ENCODE measurements around the gene INSC. TPM values are rescaled to one million over a fixed set of nuclear protein-coding genes. Genes with fewer than 3 reads are reported as not detected.

INSC gene
- total RNA-seq (2022; extraction: Qiagen RNA extraction; ENCODE audit: low read depth) = not detected in 5 replicates

DNA sequence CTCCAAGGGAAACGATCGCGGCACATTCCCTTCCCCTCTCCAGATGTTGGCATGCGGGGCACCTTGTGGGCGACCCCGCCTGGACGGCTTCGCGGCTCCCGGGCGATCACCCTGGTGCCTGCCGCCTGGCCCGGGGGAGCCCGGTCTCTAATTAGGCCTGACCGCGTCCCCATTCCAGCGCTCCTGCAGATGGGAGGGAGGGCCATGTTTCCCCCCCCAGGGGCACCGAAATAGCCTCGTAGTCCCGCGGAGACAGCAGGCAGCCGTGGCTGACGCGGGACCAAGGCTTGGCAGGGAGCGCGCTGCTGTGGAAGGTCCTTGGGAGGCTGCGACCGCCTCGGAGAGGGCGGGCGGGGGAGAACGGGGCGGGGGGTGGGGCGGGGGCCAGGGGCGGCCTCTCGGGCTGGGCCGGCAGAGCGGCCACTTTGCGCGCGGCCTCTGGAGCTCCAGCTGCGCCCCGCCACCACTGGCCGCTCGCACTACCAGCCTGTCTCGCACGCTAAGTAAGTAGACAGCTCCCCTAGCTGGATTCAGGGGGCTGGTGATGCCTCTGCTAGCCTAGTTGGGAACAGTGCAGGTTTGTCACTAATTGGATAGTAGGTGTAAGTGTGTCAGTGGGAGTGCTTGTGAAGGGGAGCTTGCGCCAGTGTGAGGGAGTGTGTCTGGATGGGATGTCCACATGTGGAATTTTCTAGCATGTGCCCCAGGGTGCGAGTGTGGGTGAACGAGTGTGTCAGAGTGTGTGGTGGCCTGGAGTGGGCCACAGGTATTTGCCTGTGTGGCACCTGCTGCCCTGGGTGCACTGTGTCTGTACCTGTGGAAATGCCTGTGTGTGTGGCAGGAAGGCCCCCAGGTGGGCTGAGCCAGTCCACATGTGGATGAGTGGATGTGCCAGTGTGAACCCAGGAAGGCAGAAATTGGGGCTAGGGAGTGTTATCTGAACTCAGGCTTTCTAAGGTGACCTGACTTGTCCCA lies at the start of gene INSC:
Gene INSC, plus strand, starts transcription at position 423 of the 975 bp plus-strand sequence. CDS start 34,252 bp downstream, outside the sequence.

DNA sequence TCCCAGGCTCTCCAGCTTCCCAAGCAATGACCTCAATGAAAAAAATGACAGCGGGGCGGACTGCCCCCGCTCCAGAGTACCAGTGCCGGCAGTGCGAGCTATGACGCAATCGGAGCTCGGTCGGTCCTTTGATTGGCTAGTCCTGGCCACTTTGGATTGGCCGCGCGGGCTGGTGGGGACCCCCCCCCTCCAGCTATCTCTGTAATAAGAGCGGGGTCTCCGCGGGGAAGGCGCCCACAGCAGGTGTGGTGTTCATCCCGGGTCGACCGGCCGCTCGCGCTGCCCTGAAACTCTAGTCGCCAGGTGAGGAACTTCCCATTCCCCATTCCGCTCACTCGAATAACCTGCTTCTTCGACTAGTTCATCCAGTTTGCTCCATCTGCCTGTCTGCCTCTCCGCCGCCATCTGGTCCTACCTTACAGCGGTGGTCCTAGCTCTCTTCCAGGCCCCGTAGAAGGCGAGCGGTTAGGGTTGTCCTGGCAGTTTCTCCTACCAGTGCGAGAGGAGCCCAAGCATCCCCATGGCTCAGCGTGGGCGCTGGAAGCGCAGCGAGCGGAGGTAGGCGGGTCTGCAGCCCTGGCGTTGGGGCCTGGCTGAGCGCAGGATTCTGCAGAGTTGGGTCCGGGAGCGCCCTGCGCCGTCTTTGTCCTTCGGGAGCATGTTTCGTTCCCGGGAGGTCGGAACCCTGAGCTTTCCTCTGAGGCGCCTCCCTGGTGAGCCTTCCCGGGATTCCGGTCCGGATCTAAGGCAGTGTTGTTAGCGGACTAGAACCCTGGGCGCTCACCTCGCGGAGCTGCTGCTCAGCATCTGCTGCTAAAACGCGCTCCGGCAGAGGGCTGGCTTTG lies 41.1 kb upstream of the INSC start, which contains the start of gene CALCB:
Gene CALCB, plus strand, starts transcription at position 233 of the 845 bp plus-strand sequence. CDS start 1,126 bp downstream, outside the sequence.

Other genes with a start within 250 kb of the INSC start
- 7.6 to 14.9 TPM (median 14.1 TPM) in 5 replicates for gene CYP2R1, start 222.7 kb upstream of the INSC start, total RNA-seq (2022; extraction: Qiagen RNA extraction; ENCODE audit: low read depth)
- gene CALCA, start 142.6 kb upstream of the INSC start, total RNA-seq (2022; extraction: Qiagen RNA extraction; ENCODE audit: low read depth) = 0.03 TPM in 1 of 5 replicates, not detected in the others
- gene CALCB, start 41.3 kb upstream of the INSC start, total RNA-seq (2022; extraction: Qiagen RNA extraction; ENCODE audit: low read depth) = 0.07 TPM in 1 of 5 replicates, not detected in the others

Data from A549 treated with CpdA at 1 μM for 4 hours (cell line).